B cell (primary cell): ENCODE results near the gene GSTO2. TPM values are rescaled to one million over a fixed set of nuclear protein-coding genes. Genes with fewer than 3 reads are reported as not detected.

ENCODE experiments used
- ATAC-seq: fragments of 200-7000 bp; cut with Tn5 transposase; one replicate; pipeline ENCODE4 v1.10.0; 2021; ENCODE audit warnings: low read depth, mild to moderate bottlenecking, moderate number of reproducible peaks, moderate library complexity
- CTCF ChIA-PET: fragments of 350-600 bp; sonication (Branson Sonifier 250); formaldehyde crosslinking; loops from one replicate; lab custom pipeline; 2021; ENCODE audit warnings: antibody characterized with exemption, inconsistent platforms; lab: Charles Lee
- POLR2A ChIA-PET: fragments of 350-600 bp; sonication (Branson Sonifier 250); formaldehyde crosslinking; loops from one replicate; lab custom pipeline; 2021; ENCODE audit warnings: antibody characterized with exemption; lab: Charles Lee
- DNase-seq: peaks from one replicate; pipeline ENCODE4 v3.0.0; 2013
- H2AFZ ChIP-seq: 2 replicates; pipeline ENCODE4 v1.6.1; 2012; ENCODE audit warnings: mild to moderate bottlenecking, low read depth, low read length; ENCODE audit not compliant: insufficient read depth, poor library complexity, severe bottlenecking
- H3K27ac ChIP-seq, 2 donors: 1 replicate in 1 of 2; 2 replicates in 1 of 2; pipeline ENCODE4 v1.5.1; 2012 to 2013; ENCODE audit warnings: low read length in 2 of 2, mild to moderate bottlenecking in 2 of 2, moderate library complexity in 1 of 2
- H3K27me3 ChIP-seq, 4 experiments: fragments of 200-600 bp in 1 of 4; sonication (generic) in 1 of 4; replicated peaks in 1 of 4; 1 replicate in 2 of 4; 2 replicates in 2 of 4; pipeline versions ENCODE4 v1.6.1 to v1.7.0; 2013 to 2016; ENCODE audit warnings: low read length in 3 of 4, mild to moderate bottlenecking in 2 of 4, mixed read lengths in 1 of 4, moderate library complexity in 1 of 4; ENCODE audit not compliant: insufficient read depth in 4 of 4, control insufficient read depth in 3 of 4; ENCODE audit errors: control extremely low read depth in 1 of 4
- H3K36me3 ChIP-seq, 2 experiments: replicated peaks in 1 of 2; 1 replicate in 1 of 2; 2 replicates in 1 of 2; pipeline versions ENCODE4 v1.6.1 to v1.7.1; 2013; ENCODE audit warnings: low read length in 1 of 2; ENCODE audit not compliant: insufficient read depth in 2 of 2, control insufficient read depth in 1 of 2; ENCODE audit errors: control extremely low read depth in 1 of 2, extremely low read depth in 1 of 2
- H3K4me1 ChIP-seq, 2 donors: fragments of 200-600 bp in 1 of 2; sonication (generic) in 1 of 2; 1 replicate in 1 of 2; 2 replicates in 1 of 2; pipeline versions ENCODE4 v1.5.1 to v1.6.1; 2013 to 2017; ENCODE audit warnings: low read length in 2 of 2; ENCODE audit not compliant: control insufficient read depth in 2 of 2, insufficient read depth in 2 of 2
- H3K4me2 ChIP-seq: replicated peaks from 2 replicates; pipeline ENCODE3; 2012; ENCODE audit warnings: mild to moderate bottlenecking, low read depth, low read length; ENCODE audit not compliant: poor library complexity, severe bottlenecking
- H3K4me3 ChIP-seq, 5 experiments: fragments of 200-600 bp in 1 of 5; sonication (generic) in 1 of 5; 1 replicate in 3 of 5; 2 replicates in 2 of 5; pipeline versions ENCODE4 v1.5.1 to v1.7.0; 2011 to 2016; ENCODE audit warnings: low read length in 4 of 5, mild to moderate bottlenecking in 4 of 5, low read depth in 2 of 5, control low read depth in 1 of 5, moderate library complexity in 1 of 5; ENCODE audit not compliant: insufficient read depth in 1 of 5; ENCODE audit errors: control extremely low read depth in 1 of 5, extremely low read depth in 1 of 5
- H3K79me2 ChIP-seq: fragments of 200-600 bp; sonication (generic); one replicate; pipeline ENCODE4 v1.6.0; 2016; ENCODE audit warnings: low read length; ENCODE audit not compliant: control insufficient read depth, insufficient read depth
- H3K9ac ChIP-seq: fragments of 200-600 bp; sonication (generic); 2 replicates; pipeline ENCODE4 v1.6.1; 2017; ENCODE audit warnings: mild to moderate bottlenecking, low read length, moderate library complexity
- H3K9me3 ChIP-seq, 3 donors: one replicate each; pipeline versions ENCODE4 v1.6.1 to v1.7.1; 2013; ENCODE audit warnings: low read length in 2 of 3; ENCODE audit not compliant: control insufficient read depth in 2 of 3, insufficient read depth in 1 of 3; ENCODE audit errors: control extremely low read depth in 1 of 3
- H4K20me1 ChIP-seq: 2 replicates; pipeline ENCODE4 v1.6.0; 2012; ENCODE audit warnings: mild to moderate bottlenecking, low read length; ENCODE audit not compliant: insufficient read depth, control insufficient read depth, poor library complexity, severe bottlenecking
- H3K27ac Mint-ChIP-seq: one replicate; pipeline ENCODE4 v1.8.0; 2021; ENCODE audit warnings: mixed read lengths
- H3K27me3 Mint-ChIP-seq: one replicate; pipeline ENCODE4 v1.8.0; 2021; ENCODE audit warnings: mixed read lengths
- H3K4me1 Mint-ChIP-seq: one replicate; pipeline ENCODE4 v1.8.0; 2021; ENCODE audit warnings: mixed read lengths
- H3K4me3 Mint-ChIP-seq: one replicate; pipeline ENCODE4 v1.8.0; 2021; ENCODE audit warnings: mixed read lengths
- H3K9me3 Mint-ChIP-seq: one replicate; pipeline ENCODE4 v1.8.0; 2022; ENCODE audit warnings: mixed read lengths; ENCODE audit not compliant: insufficient read depth
- EZH2 ChIP-seq: IDR thresholded peaks from 2 replicates; pipeline ENCODE4 v1.6.1; 2012; ENCODE audit warnings: borderline replicate concordance, low read depth, mild to moderate bottlenecking, moderate library complexity, low read length; ENCODE audit not compliant: insufficient read depth, poor library complexity, severe bottlenecking
- WGBS: methylation state at CpG from one replicate; pipeline ENCODE4 v1.1.5; 2013; ENCODE audit warnings: missing lambda C conversion rate; ENCODE audit not compliant: insufficient coverage; 5-methylcytosine and 5-hydroxymethylcytosine counted together
- intact Hi-C: fragments of 100-400 bp; cut with micrococcal nuclease; formaldehyde crosslinking; loops from one replicate; pipeline ENCODE4 v1.10.0; 2022
- polyA plus RNA-seq: library from polyadenylated mRNA; depleted of rRNA; stranded (reverse); fragments of >200 nt; gene quantifications from 2 replicates; pipeline ENCODE4 v1.2.3, GENCODE V29; 2012
- total RNA-seq, 2 donors: library from RNA; stranded (reverse); fragments of 120-200 nt in 1 of 2; gene quantifications; 1 replicate in 1 of 2; 2 replicates in 1 of 2; pipeline versions ENCODE4 v1.2.3 to v1.2.4, GENCODE V29; 2013 to 2022
- TF ChIP-seq, protein P1 (sequence below): fragments of 200-600 bp; IDR thresholded peaks from one replicate; pipeline ENCODE4 v1.8.0; 2022; ENCODE audit warnings: antibody characterized with exemption, mild to moderate bottlenecking

Gene GSTO2
- total and polyA plus RNA-seq, 2 donors (not counting 1 experiment from before 2014, with no cell fraction given): 0.16 to 0.89 TPM

GRCh38 chr10:104309980-104310978, 41.3 kb downstream of the GSTO2 start:
- POLR2A ChIA-PET: no interaction called here
- H3K79me2 ChIP-seq: peaks cover 5% of the 10 kb centered on the region
- H3K4me2 ChIP-seq: no peak overlapping the region
- H3K36me3 ChIP-seq: peaks cover 0 to 46% of the 10 kb centered on the region in 2 experiments
- Mint-ChIP-seq H3K4me1 (peaks cover 23% of the 10 kb centered on the region), H3K9me3 (no peaks in the 10 kb centered on the region), H3K27ac (no peak overlapping the region), H3K27me3 (no peaks in the 10 kb centered on the region), H3K4me3 (no peak overlapping the region)
- no peak overlapping the region for H3K9ac ChIP-seq
- H3K27me3 ChIP-seq: no peaks in the 10 kb centered on the region
- H3K9me3 ChIP-seq: no peaks in the 10 kb centered on the region
- ATAC-seq: no peak
- peaks cover 13 to 21% of the 10 kb centered on the region in 2 donors for H3K4me1 ChIP-seq
- no peak overlapping the region for H3K27ac ChIP-seq
- peaks cover 57% of the 10 kb centered on the region for H4K20me1 ChIP-seq
- WGBS: 97% methylated on average over 10 of the region's 15 CpGs
- no peak overlapping the region for H2AFZ ChIP-seq
- intact Hi-C loops: no loop called here
- no peak for DNase-seq
- CTCF ChIA-PET: interaction anchor here (1.3 to 23.3 kb wide), 6 partner anchors 9 to 38 kb away, joined by 3 to 594 read pairs (median 58); partner anchors contain the start of genes CFAP58 and ITPRIP
- no peak for TF ChIP-seq EZH2
- TF ChIP-seq, protein P1, sequence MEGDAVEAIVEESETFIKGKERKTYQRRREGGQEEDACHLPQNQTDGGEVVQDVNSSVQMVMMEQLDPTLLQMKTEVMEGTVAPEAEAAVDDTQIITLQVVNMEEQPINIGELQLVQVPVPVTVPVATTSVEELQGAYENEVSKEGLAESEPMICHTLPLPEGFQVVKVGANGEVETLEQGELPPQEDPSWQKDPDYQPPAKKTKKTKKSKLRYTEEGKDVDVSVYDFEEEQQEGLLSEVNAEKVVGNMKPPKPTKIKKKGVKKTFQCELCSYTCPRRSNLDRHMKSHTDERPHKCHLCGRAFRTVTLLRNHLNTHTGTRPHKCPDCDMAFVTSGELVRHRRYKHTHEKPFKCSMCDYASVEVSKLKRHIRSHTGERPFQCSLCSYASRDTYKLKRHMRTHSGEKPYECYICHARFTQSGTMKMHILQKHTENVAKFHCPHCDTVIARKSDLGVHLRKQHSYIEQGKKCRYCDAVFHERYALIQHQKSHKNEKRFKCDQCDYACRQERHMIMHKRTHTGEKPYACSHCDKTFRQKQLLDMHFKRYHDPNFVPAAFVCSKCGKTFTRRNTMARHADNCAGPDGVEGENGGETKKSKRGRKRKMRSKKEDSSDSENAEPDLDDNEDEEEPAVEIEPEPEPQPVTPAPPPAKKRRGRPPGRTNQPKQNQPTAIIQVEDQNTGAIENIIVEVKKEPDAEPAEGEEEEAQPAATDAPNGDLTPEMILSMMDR: no peak
- H3K4me3 ChIP-seq: no peak overlapping the region
